Measurements from ENCODE around the gene SPINT2.

- TF ChIP-seq POLR2A (IDR thresholded peaks at IDR 0.05) (peak; percentile 67 to 89), CTCF (IDR thresholded peaks at IDR 0.05) (no peak)
These were observed 2.7 kb downstream of the SPINT2 start for GRCh38 chr19:38266981-38267597.

Measured in Peyer's patch (tissue), 4 donors.